Thoracic aorta (tissue), 2 donors: ENCODE data around the gene FKBP2. TPM values are rescaled to one million over a fixed set of nuclear protein-coding genes. Genes with fewer than 3 reads are reported as not detected.

Experiments used
- ATAC-seq: fragments of 150-250 bp; one replicate; pipeline ENCODE4 v1.8.0; 2017; ENCODE audit warnings: low read depth; ENCODE audit not compliant: insufficient number of reproducible peaks, low FRiP score
- DNase-seq: peaks from one replicate; pipeline ENCODE4 v3.0.0-alpha.2; 2020; ENCODE audit warnings: low spot score
- H3K27ac ChIP-seq, 2 donors: fragments of 200-600 bp; sonication (generic); 1 replicate in 1 of 2; 2 replicates in 1 of 2; pipeline ENCODE4 v1.5.1; 2016; ENCODE audit warnings: mild to moderate bottlenecking in 2 of 2, moderate library complexity in 2 of 2
- H3K27me3 ChIP-seq: fragments of 200-600 bp; sonication (generic); replicated peaks from 2 replicates; pipeline ENCODE4 v1.6.0; 2016; ENCODE audit warnings: mild to moderate bottlenecking; ENCODE audit not compliant: insufficient read depth
- H3K36me3 ChIP-seq: fragments of 200-600 bp; sonication (generic); one replicate; pipeline ENCODE4 v1.5.1; 2016
- H3K4me1 ChIP-seq, 2 donors: fragments of 200-600 bp; sonication (generic); 1 replicate in 1 of 2; 2 replicates in 1 of 2; pipeline versions ENCODE4 v1.5.1 to v1.6.0; 2016; ENCODE audit warnings: low read depth in 2 of 2, mild to moderate bottlenecking in 1 of 2; ENCODE audit not compliant: control insufficient read depth in 1 of 2
- H3K4me3 ChIP-seq: fragments of 200-600 bp; sonication (generic); 2 replicates; pipeline ENCODE4 v1.5.1; 2016; ENCODE audit warnings: mild to moderate bottlenecking
- H3K9me3 ChIP-seq: fragments of 200-600 bp; sonication (generic); 2 replicates; pipeline ENCODE4 v1.5.1; 2016
- total RNA-seq, 2 donors: library from RNA; depleted of rRNA; stranded (reverse); fragments of >200 nt; gene quantifications; one replicate each; pipeline versions ENCODE4 v1.1.0 to v1.2.3, GENCODE V29; 2016
- TF ChIP-seq, protein P1 (sequence below): fragments of 200-600 bp; sonication (generic); IDR thresholded peaks from one replicate; pipeline ENCODE4 v1.5.1; 2019; ENCODE audit warnings: antibody characterized with exemption

The FKBP2 gene
- total RNA-seq, 2 donors from 2014 or later = 51.7 to 53.0 TPM

DNA sequence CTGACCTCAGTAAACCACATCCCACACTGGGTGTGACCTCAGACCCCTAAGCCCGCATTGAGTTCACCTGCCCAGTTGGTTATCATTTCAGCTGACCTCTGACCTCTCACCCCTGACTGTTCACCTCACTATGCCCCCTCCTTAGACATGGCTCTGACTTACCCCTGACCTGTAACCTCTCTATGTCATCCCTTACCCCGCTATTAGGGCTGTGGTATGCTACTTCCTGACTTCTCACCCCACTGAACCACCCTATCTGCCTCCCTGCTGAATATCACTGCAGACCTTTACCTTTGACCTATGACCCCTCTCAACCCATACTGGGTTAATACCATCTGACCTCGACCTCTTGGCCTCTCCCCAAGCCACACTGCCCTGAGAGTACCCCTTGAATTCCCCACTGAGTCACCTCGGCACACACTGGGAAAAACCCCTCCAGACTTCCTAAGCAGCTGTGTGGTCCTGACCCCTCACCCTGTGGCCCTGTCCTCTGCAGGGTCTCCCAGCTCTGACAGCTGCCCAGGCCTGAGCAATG, 18.7 kb downstream of the FKBP2 start:
- H3K4me1 ChIP-seq = no peaks in the 10 kb centered on the region
- peaks cover 67% of the 10 kb centered on the region for H3K36me3 ChIP-seq
- H3K9me3 ChIP-seq = no peaks in the 10 kb centered on the region
- ATAC-seq (no peak), DNase-seq (no peak)
- H3K4me3 ChIP-seq = no peak overlapping the region
- no peaks in the 10 kb centered on the region for H3K27me3 ChIP-seq
- TF ChIP-seq, protein P1, sequence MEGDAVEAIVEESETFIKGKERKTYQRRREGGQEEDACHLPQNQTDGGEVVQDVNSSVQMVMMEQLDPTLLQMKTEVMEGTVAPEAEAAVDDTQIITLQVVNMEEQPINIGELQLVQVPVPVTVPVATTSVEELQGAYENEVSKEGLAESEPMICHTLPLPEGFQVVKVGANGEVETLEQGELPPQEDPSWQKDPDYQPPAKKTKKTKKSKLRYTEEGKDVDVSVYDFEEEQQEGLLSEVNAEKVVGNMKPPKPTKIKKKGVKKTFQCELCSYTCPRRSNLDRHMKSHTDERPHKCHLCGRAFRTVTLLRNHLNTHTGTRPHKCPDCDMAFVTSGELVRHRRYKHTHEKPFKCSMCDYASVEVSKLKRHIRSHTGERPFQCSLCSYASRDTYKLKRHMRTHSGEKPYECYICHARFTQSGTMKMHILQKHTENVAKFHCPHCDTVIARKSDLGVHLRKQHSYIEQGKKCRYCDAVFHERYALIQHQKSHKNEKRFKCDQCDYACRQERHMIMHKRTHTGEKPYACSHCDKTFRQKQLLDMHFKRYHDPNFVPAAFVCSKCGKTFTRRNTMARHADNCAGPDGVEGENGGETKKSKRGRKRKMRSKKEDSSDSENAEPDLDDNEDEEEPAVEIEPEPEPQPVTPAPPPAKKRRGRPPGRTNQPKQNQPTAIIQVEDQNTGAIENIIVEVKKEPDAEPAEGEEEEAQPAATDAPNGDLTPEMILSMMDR = no peak
- no peak overlapping the region for H3K27ac ChIP-seq

DNA sequence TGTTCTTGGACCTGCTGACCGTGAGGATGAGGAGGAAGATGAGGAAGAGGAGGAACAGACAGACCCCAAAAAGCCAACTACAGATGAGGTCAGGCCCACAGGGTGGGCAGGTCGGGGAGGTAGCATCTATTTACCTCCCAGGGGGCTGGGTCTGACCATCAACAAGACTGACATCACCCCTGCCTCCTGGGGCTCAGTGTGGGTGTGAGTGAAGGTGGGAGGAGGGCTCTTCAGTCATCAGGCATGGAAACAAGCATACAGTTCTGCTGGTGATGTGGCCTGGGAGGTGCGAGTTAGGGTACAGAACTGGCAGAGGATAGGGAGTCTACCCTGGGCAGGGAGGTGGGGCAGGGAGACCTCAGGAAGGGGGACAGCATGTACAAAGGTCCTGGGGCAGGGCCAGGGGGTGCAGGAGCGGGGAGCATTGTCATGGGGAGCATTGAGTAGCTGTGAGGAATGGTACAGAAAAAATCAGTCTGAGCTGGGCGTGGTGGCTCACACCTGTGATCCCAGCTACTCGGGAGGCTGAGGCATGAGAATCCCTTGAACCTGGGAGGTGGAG, 19.3 kb downstream of the FKBP2 start:
- Histone ChIP-seq H3K9me3 (no peaks in the 10 kb centered on the region), H3K4me1 (no peaks in the 10 kb centered on the region), H3K27ac (no peak overlapping the region), H3K4me3 (no peak overlapping the region), H3K36me3 (peaks cover 68% of the 10 kb centered on the region), H3K27me3 (no peaks in the 10 kb centered on the region)
- DNase-seq (no peak), ATAC-seq (no peak)
- TF ChIP-seq, protein P1 = no peak

DNA sequence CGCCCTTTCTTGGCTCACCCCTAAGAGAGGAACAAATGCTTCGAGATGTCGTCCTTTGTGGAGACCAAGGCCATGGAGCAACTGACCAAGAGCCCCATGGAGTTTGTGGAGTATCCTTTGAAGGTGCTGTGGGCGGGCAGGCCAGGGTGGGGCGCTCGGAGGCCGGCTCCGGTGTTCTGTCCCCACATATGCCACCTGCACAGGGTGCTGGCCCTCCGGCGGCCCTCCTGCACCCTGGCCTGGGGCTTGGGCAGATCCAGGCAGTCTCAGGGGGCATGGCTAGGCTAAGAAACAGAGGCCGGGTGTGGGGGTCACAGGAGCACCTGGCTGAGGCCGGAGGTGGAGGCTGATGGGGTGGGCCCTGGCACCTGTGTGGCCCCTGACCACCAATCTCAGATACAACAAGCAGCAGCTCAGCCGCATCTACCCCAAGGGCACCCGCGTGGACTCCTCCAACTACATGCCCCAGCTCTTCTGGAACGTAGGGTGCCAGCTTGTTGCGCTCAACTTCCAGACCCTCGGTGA, 20.7 kb downstream of the FKBP2 start:
- Histone ChIP-seq H3K4me1 (no peaks in the 10 kb centered on the region), H3K27ac (no peak overlapping the region), H3K4me3 (no peak overlapping the region), H3K36me3 (peaks cover 68% of the 10 kb centered on the region), H3K27me3 (no peaks in the 10 kb centered on the region), H3K9me3 (no peaks in the 10 kb centered on the region)
- TF ChIP-seq, protein P1 = no peak
- no peak for ATAC-seq
- DNase-seq = no peak

DNA sequence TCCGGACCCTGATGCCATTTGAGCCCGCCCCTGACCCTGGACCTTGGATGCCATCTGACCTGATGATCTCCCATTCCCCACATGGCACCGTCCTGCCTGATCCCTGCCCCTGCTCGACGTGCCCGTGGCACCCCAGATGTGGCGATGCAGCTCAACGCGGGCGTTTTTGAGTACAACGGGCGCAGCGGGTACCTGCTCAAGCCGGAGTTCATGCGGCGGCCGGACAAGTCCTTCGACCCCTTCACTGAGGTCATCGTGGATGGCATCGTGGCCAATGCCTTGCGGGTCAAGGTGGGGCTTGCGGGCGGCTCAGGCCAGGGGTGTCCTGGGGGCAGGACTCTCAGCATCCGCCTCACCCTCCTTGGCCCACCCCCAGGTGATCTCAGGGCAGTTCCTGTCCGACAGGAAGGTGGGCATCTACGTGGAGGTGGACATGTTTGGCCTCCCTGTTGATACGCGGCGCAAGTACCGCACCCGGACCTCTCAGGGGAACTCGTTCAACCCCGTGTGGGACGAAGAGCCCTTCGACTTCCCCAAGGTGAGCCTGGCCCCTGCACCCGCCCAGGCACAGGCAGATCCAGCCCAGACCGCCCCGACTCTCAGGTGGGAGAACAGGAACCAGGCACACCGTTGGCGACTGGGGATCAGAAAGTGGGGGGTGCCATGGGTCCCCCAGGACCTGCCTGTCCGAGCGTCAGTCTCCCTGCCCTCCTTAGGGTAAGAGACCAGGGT, 21.5 kb downstream of the FKBP2 start:
- TF ChIP-seq, protein P1 = no peak

More for the DNA sequence above, 21.5 kb downstream of the FKBP2 start:
- Histone ChIP-seq H3K9me3 (no peaks in the 10 kb centered on the region), H3K27me3 (no peaks in the 10 kb centered on the region), H3K27ac (no peak overlapping the region), H3K36me3 (peaks cover 66% of the 10 kb centered on the region), H3K4me3 (no peak overlapping the region), H3K4me1 (no peaks in the 10 kb centered on the region)
- DNase-seq (no peak), ATAC-seq (no peak)
